Vagina (tissue), 2 donors: ENCODE results near the gene MFAP2. TPM values are rescaled to one million over a fixed set of nuclear protein-coding genes. Genes with fewer than 3 reads are reported as not detected.

ENCODE experiments used
- DNase-seq, 2 donors: peaks; one replicate each; pipeline ENCODE4 v3.0.0-alpha.2; 2017; ENCODE audit errors: extremely low spot score in 2 of 2
- H3K27ac ChIP-seq: fragments of 200-600 bp; sonication (generic); one replicate; pipeline ENCODE4 v1.5.1; 2019
- H3K27me3 ChIP-seq: fragments of 200-600 bp; sonication (generic); one replicate; pipeline ENCODE4 v1.5.1; 2019
- H3K36me3 ChIP-seq, 2 donors: fragments of 200-600 bp; sonication (generic); one replicate each; pipeline ENCODE4 v1.5.1; 2017 to 2019
- H3K4me1 ChIP-seq: fragments of 200-600 bp; sonication (generic); one replicate; pipeline ENCODE4 v1.5.1; 2019
- H3K4me3 ChIP-seq, 2 donors: fragments of 200-600 bp; sonication (generic); 1 replicate in 1 of 2; 2 replicates in 1 of 2; pipeline ENCODE4 v1.5.1; 2016 to 2019
- H3K9me3 ChIP-seq: fragments of 200-600 bp; sonication (generic); one replicate; pipeline ENCODE4 v1.5.1; 2019
- CTCF ChIP-seq, 3 experiments: fragments of 450-650 bp in 2 of 3; fragments of 200-600 bp in 1 of 3; sonication (generic) in 1 of 3; IDR thresholded peaks; one replicate each; pipeline ENCODE4 v1.5.1; 2017 to 2019; ENCODE audit warnings: antibody characterized with exemption in 3 of 3, mild to moderate bottlenecking in 2 of 3, moderate library complexity in 2 of 3
- POLR2A ChIP-seq, 2 donors: fragments of 450-650 bp; IDR thresholded peaks; one replicate each; pipeline ENCODE4 v1.6.1; 2017; ENCODE audit warnings: antibody characterized with exemption in 2 of 2, mild to moderate bottlenecking in 2 of 2, moderate library complexity in 2 of 2
- POLR2AphosphoS5 ChIP-seq, 2 donors: sonication (generic); formaldehyde crosslinking; IDR thresholded peaks; one replicate each; pipeline ENCODE4 v1.9.0; 2017; ENCODE audit warnings: antibody characterized with exemption in 2 of 2, mild to moderate bottlenecking in 2 of 2, low read depth in 1 of 2; ENCODE audit not compliant: insufficient read depth in 1 of 2
- intact Hi-C: fragments of 100-400 bp; cut with DNase I; formaldehyde crosslinking; loops from one replicate; pipeline ENCODE4 v1.15.1; 2023
- total RNA-seq: library from RNA; depleted of rRNA; stranded (reverse); fragments of >200 nt; gene quantifications from one replicate; pipeline ENCODE4 v1.2.3, GENCODE V29; 2016

The MFAP2 gene
- total RNA-seq, 1 donor from 2014 or later: 51.1 TPM

- TF ChIP-seq POLR2AphosphoS5 (IDR thresholded peaks at IDR 0.05; ENCODE audit: insufficient read depth in 1 of 2, low read depth in 1 of 2) (peak in 1 of 2 donors; percentile 64), POLR2A (IDR thresholded peaks at IDR 0.05) (no peak)
- H3K27ac ChIP-seq: peak overlapping the region; percentile 25
- H3K4me1 ChIP-seq: peaks cover 49% of the 10 kb centered on the region
- H3K27me3 ChIP-seq: no peaks in the 10 kb centered on the region
- H3K36me3 ChIP-seq: no peaks in the 10 kb centered on the region
- intact Hi-C loops: no loop called here
- no peak for DNase-seq
- H3K9me3 ChIP-seq: no peaks in the 10 kb centered on the region
- no peak overlapping the region for H3K4me3 ChIP-seq
Observed at GRCh38 chr1:16925635-16926490, 54.6 kb downstream of the MFAP2 start.

GRCh38 chr1:16924919-16925477 lies 55.4 kb downstream of the MFAP2 start:
- H3K36me3 ChIP-seq: no peaks in the 10 kb centered on the region

More at GRCh38 chr1:16924919-16925477, 55.4 kb downstream of the MFAP2 start:
- Histone ChIP-seq H3K27ac (peak overlapping the region; percentile 25), H3K4me3 (no peak overlapping the region), H3K9me3 (no peaks in the 10 kb centered on the region), H3K4me1 (peaks cover 45% of the 10 kb centered on the region), H3K27me3 (no peaks in the 10 kb centered on the region)
- no peak for TF ChIP-seq POLR2AphosphoS5 (IDR thresholded peaks at IDR 0.05; ENCODE audit: insufficient read depth in 1 of 2, low read depth in 1 of 2)
- no peak for TF ChIP-seq CTCF (IDR thresholded peaks at IDR 0.05)
- no peak for TF ChIP-seq POLR2A (IDR thresholded peaks at IDR 0.05)
- intact Hi-C loops: no loop called here
- peak in 1 of 2 donors; percentile 96 for DNase-seq

Other genes starting within 250 kb of the MFAP2 start
- 19,908 TPM for gene RNU1-4, start 240.1 kb downstream of the MFAP2 start, total RNA-seq
- 19,908 TPM for gene RNU1-2, start 84.6 kb downstream of the MFAP2 start, total RNA-seq
- 31.9 TPM for gene CROCC, start 58.7 kb downstream of the MFAP2 start, total RNA-seq
- 31.7 TPM for gene ATP13A2, start 31.3 kb upstream of the MFAP2 start, total RNA-seq
- gene SDHB, start 73.4 kb upstream of the MFAP2 start, total RNA-seq: 96.5 TPM
- 0.98 TPM for gene PADI2, start 138.8 kb upstream of the MFAP2 start, total RNA-seq
- gene PADI1, start 224.5 kb upstream of the MFAP2 start, total RNA-seq: 46.4 TPM